ENCODE measurements around the gene MLX.

DNA sequence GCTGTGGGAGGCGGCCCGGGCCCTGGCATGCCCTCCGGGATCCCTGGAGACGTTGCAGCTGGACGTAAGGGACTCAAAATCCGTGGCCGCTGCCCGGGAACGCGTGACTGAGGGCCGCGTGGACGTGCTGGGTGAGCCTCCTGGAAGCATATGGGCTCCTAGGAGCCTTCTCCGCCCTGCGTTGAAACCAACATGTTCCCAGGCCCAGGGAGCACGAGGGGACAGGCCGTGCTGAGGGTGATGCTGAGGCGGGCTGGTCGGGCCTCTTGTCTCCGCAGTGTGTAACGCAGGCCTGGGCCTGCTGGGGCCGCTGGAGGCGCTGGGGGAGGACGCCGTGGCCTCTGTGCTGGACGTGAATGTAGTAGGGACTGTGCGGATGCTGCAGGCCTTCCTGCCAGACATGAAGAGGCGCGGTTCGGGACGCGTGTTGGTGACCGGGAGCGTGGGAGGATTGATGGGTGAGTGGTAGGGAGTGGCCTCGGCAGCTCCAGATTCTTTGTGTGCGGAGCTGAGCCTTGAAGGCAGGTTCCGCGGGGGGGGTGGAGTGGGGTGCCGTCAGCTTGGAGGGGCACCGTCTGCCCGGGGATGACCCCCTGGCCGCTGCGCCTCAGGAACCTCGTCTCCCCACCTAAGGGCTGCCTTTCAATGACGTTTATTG lies 13.6 kb upstream of the MLX start:
- TF ChIP-seq CTCF (conservative IDR thresholded peaks at IDR 0.05; ENCODE audit: low read depth, low read length): no peak
- no peak for TF ChIP-seq EZH2phosphoT487 (IDR thresholded peaks at IDR 0.05; ENCODE audit: borderline replicate concordance, low read length)

Measured in PC-3 (cell line).